GM19238 (cell line): Measurements from ENCODE around the gene POPDC3.
"Not testable (repeated sequence)": the region's sequence is repeated elsewhere in the genome, so short reads cannot be mapped to it uniquely, and the experiment has no call there.

Experiments used
- DNase-seq: peaks from one replicate; pipeline ENCODE4 v3.0.0; 2011; ENCODE audit warnings: low spot score; ENCODE audit not compliant: insufficient read length

Gene POPDC3

DNA sequence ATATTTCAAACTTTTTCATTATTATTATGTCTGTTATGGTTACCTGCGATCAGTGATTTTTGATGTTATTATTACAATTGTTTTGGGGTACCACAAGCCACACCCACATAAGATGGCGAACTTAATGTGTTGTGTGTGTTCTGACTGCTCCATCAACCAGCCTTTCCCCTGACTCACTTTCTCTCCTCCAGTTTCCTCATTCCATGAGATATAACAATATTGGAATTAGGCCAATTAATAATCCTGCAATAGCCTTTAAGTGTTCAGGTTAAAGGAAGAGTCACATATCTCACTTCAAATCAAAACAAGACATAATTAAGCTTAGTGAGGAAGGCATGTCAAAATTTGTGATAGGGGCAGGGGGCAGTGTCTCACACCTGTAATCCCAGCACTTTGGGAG lies 16.3 kb upstream of the POPDC3 start:
- DNase-seq, result no peak

DNA sequence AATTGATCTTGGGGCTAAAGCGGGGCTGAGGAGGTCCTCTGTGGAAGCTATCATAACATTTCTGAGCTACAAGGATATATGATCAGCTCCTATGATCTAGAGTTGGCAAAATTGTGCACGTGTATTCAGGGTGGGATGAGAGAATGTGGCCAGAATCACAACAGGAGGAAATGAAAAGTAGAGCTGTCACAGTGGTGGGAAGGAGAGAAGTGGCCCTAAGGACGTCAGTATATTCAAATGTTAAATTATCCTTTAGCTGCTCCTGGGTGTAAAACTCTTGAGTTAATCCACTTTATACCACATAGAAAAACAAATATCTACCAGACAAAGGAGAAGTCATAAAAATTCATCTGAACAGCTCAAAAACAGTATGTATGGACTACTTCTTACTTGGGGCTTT lies 14.8 kb upstream of the POPDC3 start:
- DNase-seq, result no peak

DNA sequence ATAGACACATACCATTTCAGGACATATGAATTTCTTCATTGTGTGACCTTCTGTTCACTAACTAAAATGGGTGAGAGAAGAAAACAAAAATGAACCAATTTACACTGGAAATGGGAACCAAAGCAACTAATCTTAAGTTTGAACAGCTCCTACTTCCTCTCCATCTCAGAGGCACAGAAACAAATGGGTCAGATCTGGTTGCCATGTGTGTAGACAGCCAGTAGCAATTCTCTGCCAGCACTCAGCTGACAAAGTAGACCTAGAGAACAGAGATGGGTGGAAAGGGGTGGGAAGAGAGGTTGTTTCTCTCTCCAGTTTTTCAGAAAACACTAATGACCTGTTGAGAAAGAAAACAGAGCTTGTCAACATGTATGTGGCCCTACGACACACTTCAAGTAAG lies 14.3 kb upstream of the POPDC3 start:
- DNase-seq, result no peak

DNA sequence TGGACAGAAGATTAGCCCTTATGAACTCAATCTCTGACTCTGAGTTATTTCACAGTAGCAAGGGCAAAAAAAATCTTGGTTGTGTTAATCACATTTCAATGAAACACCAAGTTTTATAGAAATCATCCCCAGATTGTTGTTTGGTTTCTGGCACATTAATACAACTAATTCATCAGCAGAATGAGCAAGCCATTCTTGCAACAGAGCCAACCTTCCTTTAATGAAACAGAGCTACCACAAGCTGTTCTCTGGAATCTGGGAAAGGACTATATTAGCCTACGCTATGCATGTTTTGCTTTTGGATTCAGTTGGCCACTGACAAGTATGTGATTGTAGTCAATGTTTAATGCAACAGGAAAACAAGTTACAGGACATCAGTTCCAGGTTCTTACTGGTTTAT lies 13.8 kb upstream of the POPDC3 start:
- DNase-seq, result no peak

DNA sequence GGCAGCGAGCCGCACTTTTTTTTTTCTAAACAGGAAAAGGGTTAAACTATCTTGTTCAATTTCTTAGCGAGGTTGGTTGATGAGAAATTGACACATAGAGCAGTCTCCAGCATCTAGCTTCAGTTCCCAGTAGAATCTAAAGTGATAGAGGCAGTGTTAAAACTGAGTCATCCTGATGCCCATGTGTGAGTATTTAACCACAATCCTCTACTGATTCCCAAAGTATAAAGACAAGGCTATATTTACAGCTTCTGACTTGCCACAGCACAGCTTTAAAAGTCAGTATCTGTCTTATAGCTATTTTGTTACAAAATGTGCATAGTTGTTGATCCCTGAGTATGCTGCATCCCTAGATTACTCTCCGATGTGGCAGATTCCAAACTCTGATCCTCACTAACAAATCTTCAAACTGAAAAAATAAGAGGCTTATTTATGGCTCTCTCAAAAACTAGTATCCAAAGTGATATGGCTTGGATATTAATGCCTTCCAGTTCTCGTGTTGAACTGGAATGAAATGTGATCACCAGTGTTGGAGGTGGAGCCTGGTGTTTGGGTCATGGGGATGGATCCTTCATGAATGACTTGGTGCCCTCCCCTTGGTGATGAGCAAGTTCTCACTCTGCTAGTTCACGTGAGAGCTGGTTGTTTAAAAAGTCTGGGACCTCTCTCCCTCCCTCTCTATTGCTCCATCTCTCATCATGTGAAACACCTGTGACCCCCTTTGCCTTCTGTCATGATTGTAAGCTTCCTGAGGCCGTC lies 13.1 kb upstream of the POPDC3 start:
- no peak for DNase-seq

DNA sequence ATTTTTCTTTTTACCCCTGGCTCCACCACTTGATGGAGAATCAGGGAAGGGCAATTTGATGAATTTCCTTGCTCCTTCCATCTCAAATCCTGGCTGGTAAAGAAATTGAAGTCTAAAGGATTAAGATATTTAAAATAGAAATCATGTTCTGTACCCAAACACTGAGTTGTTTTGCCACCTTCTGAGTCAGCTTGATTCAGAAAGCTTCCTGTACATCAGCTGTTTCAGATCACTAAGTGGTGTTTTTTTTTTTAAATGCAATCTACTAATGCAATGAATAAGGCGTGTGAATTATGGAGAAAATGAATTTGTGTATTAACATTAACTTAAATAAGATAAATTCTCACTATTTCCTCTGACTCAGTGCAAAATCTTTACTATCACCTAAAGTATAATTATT lies 11.5 kb upstream of the POPDC3 start:
- DNase-seq, result no peak

DNA sequence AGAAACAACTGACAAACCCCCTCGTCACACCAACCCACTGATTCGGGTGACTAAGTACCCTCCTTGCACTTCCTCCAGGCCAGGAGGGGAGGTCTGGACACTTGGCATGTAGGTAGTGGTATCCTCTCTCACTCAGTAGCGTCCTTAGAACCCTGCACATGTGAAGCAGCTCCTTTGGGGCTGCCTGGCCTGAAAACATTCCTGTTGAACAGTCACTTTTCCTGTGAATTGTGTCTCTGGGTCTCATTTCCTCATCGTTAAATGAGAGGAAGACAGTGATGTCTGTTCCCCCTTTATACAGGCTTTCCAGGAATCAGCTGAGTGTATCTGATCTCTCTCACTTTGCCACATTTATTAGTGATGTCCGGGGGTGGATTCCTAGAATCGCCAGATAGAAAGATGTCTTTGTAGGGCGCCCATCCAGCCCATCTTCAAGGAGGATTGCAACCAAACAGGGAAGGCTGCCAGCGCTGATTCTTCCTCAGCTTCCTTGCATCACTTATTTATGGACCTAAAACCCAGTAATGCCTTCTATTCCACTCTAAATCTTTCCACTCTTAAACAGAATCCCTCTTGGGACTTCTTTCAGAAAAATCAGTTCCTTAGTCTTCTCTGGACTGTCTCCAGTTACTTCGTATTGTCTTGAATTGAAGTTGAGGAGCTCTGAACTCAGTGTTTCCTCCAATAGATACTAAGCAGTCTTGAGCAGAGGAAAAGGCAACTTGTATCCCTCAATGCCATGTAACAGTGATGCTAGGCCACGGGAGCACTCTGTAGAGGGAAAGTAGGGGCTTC lies 9.4 kb upstream of the POPDC3 start:
- no peak for DNase-seq

DNA sequence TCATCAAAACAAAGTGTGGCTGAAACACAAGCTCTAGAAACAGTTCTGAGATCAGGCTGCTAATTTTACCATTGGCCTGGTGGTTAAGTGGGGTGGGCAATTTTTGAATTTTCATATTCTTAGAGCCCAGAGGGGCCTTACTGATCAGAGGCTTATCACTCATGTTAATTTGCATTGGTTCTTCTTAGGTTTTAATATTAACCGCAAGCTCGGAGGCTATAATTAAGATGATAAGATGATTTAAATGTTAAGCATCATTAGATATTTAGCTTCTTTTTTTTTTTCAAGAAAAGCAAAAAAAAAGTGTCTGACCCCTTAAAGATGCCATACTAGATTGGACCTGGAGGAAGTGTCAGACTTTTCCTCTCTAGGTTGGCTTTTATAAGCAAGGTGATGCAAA lies 8.4 kb upstream of the POPDC3 start:
- no peak for DNase-seq

DNA sequence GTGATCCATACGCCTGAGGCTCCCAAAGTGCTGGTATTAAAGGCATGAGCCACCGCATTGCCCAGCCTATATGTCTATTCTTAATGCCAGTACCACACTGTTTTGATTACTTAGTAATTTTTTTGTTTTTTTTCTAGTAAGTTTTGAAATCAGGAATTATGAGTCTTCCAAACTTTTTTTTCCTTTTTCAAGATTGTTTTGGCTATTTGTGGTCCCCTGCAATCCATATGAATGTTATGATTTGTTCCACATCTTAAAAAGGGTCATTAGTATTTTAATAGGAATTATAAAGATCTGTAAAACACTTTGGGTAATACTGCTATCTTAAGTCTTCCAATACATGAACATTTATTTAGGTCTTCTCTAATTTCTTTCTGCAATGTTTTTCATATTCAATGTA lies 6.8 kb upstream of the POPDC3 start:
- DNase-seq, result no peak

DNA sequence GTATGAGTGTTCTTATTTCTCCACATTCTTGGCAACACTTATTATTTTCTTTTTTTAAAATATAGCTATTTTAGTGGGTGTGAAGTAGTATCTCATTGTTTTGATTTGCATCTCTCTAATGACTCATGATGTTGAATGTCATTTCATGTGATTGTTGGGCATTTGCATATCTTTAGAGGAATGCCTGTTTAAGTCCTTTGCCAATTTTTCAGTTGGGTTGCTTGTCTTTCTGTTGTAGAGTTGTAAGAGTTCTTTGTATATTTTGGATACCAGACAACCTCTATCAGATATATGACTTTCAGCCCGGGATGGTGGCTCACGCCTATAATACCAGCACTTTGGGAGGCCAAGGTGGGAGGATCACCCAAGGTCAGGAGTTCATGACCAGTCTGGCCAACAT lies 5.1 kb upstream of the POPDC3 start:
- DNase-seq, result no peak

DNA sequence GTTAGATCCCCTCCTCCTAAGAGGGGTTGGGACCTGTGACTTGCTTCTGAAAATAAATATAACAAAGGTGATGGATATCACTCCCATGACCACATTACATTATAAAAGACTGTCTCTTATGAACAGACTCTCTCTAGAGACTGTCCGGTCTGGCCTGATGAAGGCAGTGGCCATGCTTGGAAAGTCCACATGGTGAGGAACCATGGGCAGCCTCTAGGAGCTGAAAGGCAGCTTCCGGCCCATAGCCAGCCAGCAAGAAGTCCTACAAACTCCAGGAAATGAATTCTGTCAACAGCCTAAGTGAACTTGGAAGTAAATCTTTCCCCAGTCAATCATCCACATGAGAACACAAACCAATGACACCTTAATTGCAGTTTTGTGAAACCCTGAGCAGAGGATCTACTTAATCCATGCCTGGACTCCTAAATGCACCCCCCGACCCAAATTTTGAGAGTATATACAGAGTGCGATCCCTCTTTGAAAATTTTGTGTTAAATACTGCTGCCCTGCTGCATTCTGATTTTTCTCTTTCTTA lies 2.2 kb upstream of the POPDC3 start:
- DNase-seq, result no peak

DNA sequence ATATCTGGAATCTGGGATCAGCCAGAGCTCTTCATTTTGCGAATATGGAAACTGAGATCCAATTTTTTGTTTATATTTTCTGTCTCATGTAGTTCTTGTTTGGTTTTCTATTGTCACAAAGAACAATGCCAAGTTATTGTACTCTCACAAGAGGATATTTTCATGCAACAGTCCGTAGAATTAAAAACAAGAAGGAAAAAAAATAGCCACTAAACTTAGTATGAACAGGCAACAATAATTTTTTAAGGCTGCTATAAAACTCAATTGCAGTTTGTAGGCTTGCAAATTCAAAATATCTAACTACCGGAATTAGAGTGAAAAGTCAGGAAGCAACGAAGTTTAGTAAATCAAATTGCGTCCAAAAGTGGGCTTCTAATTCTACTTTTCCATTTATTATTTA lies 1.2 kb downstream of the POPDC3 start:
- DNase-seq, result no peak

DNA sequence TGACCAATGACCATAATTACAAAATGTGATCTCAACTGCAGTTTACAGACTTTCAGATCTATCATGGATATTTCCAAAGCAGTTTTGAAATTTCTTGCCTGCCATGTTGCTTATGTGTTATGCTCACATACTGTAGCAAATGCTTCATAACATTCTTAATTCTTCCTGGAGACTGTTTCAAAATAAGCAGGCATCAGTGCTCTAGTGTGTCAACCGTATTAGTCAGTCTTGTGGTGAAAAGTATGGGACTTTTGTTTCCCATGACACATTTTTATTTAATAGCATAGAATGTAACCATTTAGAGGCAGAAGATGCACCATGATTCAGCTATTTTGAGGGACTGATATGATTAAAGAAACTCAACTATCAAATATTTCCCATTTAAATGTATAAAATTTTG lies 1.7 kb downstream of the POPDC3 start:
- DNase-seq, result no peak

DNA sequence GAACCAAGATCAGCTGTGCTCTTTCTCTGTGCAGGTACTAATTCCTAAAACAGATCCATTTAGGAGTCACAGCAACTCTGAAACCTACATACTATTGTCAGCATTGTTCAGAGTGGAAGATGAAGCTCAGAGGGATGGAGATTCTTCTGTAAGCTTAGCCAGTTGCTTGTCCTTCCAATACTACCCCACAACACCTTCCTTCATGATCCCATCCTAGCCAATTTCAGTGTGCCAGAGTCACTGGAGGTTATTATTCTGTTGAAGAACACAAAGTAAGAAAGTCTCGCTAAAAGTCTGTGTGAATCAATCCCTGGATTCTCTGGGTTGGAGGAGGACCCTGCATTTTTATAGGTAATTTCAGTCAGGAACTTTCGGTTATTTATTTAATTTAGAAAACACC lies 2.3 kb downstream of the POPDC3 start:
- no peak for DNase-seq

DNA sequence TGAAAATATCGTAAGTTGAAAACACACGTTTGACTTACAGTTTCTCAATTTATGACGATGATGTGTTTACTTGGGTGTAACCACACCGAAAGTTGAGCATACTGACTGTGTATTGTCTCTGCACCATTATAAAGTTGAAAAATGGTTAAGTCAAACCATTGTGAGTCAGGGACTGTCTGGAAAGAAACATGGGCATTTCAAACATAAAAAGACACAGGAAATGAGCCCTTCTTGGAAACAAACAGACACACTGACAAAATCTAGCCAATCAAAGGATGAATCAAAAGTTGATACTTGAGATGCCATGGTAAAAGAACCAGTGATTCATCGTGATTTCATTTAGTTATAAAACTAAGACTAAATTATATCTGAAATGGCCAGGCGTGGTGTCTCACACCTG lies 5.3 kb downstream of the POPDC3 start:
- no peak for DNase-seq

DNA sequence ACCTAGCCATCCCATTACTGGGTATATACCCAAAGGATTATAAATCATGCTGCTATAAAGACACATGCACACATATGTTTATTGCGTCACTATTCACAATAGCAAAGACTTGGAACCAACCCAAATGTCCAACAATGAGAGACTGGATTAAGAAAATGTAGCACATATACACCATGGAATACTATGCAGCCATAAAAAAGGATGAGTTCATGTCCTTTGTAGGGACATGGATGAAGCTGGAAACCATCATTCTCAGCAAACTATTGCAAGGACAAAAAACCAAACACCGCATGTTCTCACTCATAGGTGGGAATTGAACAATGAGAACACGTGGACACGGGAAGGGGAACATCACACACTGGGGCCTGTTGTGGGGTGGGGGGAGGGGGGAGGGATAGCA lies 7.3 kb downstream of the POPDC3 start:
- not testable (repeated sequence) for DNase-seq

DNA sequence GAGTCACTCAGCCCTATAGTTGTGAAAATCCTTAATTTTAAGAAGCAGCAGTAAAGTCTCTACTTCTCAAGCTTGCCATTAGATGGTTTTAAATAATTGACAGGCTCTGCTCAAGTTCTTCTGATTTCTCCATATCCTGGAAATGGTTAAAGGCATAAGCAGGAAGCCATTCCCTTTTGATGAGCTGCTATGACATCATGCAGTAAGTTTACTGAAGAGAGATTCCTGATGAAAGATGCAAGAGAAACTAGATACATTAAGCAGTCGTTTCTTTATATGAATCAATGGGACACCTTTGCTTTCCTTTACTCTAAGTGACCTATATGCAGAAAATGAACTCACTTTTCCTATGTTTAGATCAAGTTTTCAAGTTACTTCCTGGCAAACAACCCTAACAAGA lies 9.8 kb downstream of the POPDC3 start:
- no peak for DNase-seq

DNA sequence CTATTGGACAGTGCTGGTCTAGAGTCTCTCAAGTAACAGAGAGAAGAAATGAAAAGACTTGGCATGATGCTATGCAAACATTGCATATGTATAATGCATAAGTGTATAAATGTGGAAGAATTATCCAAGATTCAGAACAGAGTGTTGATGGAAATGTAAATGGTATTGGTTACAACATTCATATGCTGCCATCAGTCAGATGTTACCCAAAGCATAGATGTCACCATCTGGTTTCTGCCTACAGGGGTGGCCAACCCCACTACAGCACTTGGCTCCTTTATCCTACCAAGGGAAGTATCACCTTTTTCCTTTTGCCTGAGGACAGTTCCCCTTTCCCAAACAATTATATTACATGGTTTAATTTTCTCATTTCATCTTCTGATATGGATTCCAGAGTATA lies 11.9 kb downstream of the POPDC3 start:
- no peak for DNase-seq

DNA sequence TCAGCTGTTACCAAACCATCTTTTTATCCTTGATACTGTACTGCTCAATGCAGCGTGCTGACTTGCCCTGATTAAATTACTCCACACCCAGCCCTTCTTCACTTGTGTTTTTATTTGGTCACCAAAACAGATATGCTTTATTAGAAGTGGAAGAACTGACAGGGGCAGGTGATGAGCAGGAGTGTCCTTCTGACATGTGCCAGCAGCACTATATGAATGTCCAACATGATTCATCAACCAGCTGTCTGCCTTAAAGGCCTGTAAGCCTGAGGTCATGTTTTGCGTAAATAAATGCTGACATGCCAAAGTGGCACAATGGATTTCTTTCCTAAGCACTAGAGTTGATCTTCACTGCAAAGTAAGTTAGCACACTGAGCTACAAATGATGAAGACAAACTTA lies 15.4 kb downstream of the POPDC3 start:
- DNase-seq, result no peak

DNA sequence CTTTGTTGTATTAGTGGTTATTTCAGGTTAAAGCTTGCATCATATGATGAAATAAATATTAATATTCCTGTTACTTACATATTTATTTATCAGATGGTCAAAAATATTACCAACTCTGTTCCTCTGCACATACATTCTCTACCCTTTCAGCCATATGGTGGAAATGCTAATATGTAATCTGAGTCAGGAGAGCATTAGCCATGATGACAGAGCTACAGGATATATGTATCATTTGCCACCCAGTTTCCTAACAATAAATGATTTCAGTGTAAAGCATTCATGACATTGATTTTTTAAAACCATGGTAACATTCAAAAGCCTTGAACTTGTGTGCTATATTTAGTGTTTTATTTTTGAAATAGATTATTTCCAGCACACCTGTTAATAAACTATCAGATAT lies 16.6 kb downstream of the POPDC3 start:
- no peak for DNase-seq

DNA sequence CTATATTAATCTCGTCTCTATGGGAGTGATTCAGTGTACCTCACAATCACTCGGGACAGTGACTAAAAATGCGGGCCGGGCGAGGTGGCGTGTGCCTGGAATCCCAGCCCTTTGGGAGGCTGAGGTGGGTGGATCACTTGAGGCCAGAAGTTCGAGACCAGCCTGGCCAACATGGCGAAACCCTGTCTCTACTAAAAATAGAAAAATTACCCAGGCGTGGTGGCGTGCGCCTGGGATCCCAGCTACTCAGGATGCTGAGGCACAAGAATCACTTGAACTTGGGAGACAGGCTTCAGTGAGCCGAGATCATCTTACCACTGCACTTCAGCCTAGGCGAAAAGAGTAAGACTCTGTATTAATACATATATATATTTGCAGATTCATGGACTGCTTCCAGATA lies 17.4 kb downstream of the POPDC3 start:
- no peak for DNase-seq

DNA sequence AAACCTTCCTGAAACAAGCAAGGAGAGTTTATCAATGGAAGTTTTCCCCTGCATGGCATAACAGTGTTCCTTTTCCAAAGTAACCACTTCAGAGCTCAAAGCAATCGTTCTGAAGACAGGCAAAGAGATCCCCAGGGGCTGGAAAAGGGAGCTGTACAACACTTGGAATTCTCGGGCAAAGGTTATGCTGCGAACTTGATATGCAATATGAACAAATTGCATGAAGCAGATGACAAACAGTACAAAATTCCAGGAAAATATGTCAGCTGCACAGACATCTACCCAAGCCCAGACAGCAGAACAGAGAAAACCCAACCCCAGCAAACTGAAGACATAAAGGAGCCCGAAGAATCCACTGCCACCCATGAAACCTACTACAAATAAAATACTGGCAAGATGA lies 18.4 kb downstream of the POPDC3 start:
- DNase-seq, result no peak

DNA sequence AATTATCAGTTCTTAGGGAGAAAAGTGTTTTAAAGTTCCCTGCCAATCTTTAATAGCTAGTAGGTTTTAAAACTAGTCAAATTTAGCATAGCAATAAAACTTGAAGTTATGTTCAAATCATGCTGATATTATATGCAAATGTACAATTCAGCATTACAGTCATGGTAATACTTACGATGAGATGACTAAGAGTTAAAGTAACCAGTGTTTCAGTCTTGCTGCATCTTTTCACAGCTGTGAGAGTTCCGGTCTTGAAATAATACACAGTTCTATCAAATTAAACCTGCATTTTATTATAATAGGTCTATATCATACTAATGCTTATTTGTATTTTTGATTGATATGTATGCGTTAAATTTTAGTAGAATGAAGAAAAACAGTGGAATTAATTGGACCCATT lies 26.1 kb downstream of the POPDC3 start:
- DNase-seq, result no peak
